Limb (tissue), 2 donors: ENCODE measurements around the gene SRA1.
"Not testable (repeated sequence)": the region's sequence is repeated elsewhere in the genome, so short reads cannot be mapped to it uniquely, and the experiment has no call there.

ENCODE experiments used
- DNase-seq, 2 donors: peaks; one replicate each; pipeline ENCODE4 v3.0.0-alpha.2; 2016; ENCODE audit errors: extremely low spot score in 2 of 2

SRA1 gene

GRCh38 chr5:140557136-140557805, at the start of gene SRA1:
SRA1 (minus strand) TSS chr5:140557473; CDS start chr5:140557452, 21 bp downstream.
- DNase-seq: peak; percentile 91 to 96

- no peak for DNase-seq
Observed at GRCh38 chr5:140607031-140607430, 49.8 kb upstream of the SRA1 start.

GRCh38 chr5:140605879-140606278, 48.6 kb upstream of the SRA1 start:
- DNase-seq: no peak

GRCh38 chr5:140603734-140604133, 46.5 kb upstream of the SRA1 start:
- DNase-seq: no peak

GRCh38 chr5:140603446-140603698, 46.1 kb upstream of the SRA1 start:
- DNase-seq: not testable (repeated sequence)

- DNase-seq: no peak
Observed at GRCh38 chr5:140602147-140602546, 44.9 kb upstream of the SRA1 start.

- no peak for DNase-seq
Observed at GRCh38 chr5:140600096-140600495, 42.8 kb upstream of the SRA1 start.

- no peak for DNase-seq
Observed at GRCh38 chr5:140598836-140599235, 41.6 kb upstream of the SRA1 start.

- DNase-seq: no peak
Observed at GRCh38 chr5:140596321-140596741, 39.1 kb upstream of the SRA1 start.

- no peak for DNase-seq
Observed at GRCh38 chr5:140595538-140596300, 38.4 kb upstream of the SRA1 start.

- DNase-seq: no peak
Observed at GRCh38 chr5:140594169-140594568, 36.9 kb upstream of the SRA1 start.

GRCh38 chr5:140593070-140593469, 35.8 kb upstream of the SRA1 start:
- not testable (repeated sequence) for DNase-seq

GRCh38 chr5:140591747-140592372, 34.6 kb upstream of the SRA1 start:
- DNase-seq: no peak

GRCh38 chr5:140590861-140591260, 33.6 kb upstream of the SRA1 start:
- no peak for DNase-seq

- no peak for DNase-seq
Observed at GRCh38 chr5:140588311-140589070, 31.2 kb upstream of the SRA1 start.

GRCh38 chr5:140587495-140587894, 30.2 kb upstream of the SRA1 start:
- no peak for DNase-seq

- DNase-seq: not testable (repeated sequence)
Observed at GRCh38 chr5:140579188-140579747, 22.0 kb upstream of the SRA1 start.

- DNase-seq: no peak
Observed at GRCh38 chr5:140576776-140577201, 19.5 kb upstream of the SRA1 start.

GRCh38 chr5:140575309-140575708, 18.0 kb upstream of the SRA1 start:
- DNase-seq: no peak

GRCh38 chr5:140574165-140574564, 16.9 kb upstream of the SRA1 start:
- DNase-seq: no peak

GRCh38 chr5:140573683-140574082, 16.4 kb upstream of the SRA1 start:
- DNase-seq: no peak

- DNase-seq: no peak
Observed at GRCh38 chr5:140571105-140571504, 13.8 kb upstream of the SRA1 start.
